HS-27A (cell line): ENCODE measurements around the gene RB1.
"Not testable (repeated sequence)": the region's sequence is repeated elsewhere in the genome, so short reads cannot be mapped to it uniquely, and the experiment has no call there.

Experiments used
- DNase-seq: peaks from one replicate; pipeline ENCODE4 v3.0.0-alpha.2; 2012; ENCODE audit warnings: low read depth, missing footprints

RB1 gene

DNA sequence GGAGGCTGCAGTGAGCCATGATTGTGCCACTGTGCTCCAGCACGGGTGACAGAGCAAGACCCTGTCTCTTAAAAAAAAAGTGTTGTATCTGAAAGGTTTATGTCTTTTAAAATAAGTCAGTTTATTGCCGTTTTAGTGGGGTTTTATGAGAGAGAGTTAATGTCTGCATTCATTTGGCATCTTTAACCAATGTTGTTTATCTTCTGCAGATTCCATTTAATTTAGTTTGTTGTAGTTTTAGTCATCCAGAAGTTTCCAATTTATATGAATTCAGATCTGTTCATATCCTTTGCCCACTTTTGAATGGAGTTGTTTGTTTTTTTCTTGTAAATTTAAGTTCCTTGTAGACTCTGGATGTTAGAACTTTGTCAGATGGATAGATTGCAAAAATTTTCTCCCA, 146.1 kb downstream of the RB1 start:
- DNase-seq = no peak

DNA sequence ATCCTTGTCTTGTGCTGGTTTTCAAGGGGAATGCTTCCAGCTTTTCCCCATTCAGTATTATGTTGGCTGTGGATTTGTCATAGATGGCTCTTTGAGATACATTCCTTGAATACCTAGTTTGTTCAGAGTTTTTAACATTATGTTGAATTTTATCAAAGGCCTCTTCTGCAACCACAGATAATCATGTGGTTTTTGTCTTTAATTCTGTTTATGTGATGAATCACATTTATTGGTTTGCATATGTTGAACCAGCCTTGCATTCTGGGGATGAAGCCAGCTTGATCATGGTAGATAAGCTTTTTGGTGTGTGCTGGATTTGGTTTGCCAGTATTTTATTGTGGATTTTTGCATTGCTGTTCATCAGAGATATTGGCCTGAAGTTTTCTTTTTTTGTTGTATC, 147.6 kb downstream of the RB1 start:
- DNase-seq = not testable (repeated sequence)

- DNase-seq = no peak
Observed at GRCh38 chr13:48456546-48456945, 153.0 kb downstream of the RB1 start.

GRCh38 chr13:48457578-48458242, 154.2 kb downstream of the RB1 start:
- DNase-seq = no peak

DNA sequence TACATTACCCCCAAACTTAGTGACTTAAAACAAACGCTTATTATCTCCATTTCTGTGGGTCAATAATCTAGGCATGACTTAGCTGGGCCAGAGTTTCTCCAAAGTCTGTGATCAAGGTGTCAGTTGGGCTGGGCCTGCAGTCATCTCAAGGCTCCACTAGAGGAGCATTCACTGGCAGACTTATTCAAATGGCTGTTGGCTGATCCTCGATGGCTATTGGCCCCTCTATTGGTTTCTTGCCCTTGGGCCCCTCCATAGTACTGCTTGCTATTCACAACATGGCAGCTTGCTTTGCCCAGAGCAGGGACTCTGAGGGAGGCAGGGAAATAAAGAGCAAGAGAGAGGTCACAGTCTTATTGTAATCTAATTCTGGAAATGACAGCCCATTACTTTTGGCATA, 171.7 kb downstream of the RB1 start:
- DNase-seq = no peak

GRCh38 chr13:48476215-48476614, 172.7 kb downstream of the RB1 start:
- DNase-seq = no peak

DNA sequence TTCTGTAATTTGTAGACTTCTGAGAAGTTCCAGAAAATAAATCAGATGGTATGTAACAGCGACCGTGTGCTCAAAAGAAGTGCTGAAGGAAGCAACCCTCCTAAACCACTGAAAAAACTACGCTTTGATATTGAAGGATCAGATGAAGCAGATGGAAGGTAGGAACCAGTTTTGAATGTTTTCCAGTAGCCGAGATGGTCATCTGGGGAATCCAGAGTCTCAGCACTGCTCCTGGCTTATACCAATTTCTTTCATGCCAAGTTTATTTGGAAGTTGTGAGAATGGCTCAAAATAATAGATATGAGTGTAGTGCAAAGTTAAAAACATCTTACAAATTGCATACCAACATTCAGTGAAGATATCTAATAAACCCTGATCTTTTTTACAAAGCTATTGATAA, 173.1 kb downstream of the RB1 start:
- DNase-seq = no peak

GRCh38 chr13:48477191-48477855, 173.8 kb downstream of the RB1 start:
- DNase-seq = no peak

DNA sequence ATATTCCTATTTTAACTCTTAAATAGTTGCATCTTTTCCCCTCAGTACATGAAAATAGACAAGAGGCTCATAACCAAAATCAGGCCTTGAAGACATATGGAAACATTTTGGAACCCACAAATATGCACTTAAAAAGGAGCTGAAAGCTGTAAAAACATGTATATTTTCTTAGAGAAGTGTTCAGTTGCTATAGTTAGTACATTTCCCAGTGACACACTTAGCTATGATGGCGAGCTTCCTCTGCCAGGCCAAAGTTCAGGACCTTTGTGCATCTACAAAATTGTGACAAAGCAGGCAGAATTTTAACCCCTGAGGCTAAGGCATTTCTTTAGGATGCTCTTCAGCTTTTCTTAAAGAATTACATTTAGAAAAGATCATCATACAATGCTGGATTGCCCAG, 174.8 kb downstream of the RB1 start:
- DNase-seq = no peak

- no peak for DNase-seq
Observed at GRCh38 chr13:48483575-48483974, 180.0 kb downstream of the RB1 start.

GRCh38 chr13:48485432-48485831, 181.9 kb downstream of the RB1 start:
- DNase-seq = no peak

DNA sequence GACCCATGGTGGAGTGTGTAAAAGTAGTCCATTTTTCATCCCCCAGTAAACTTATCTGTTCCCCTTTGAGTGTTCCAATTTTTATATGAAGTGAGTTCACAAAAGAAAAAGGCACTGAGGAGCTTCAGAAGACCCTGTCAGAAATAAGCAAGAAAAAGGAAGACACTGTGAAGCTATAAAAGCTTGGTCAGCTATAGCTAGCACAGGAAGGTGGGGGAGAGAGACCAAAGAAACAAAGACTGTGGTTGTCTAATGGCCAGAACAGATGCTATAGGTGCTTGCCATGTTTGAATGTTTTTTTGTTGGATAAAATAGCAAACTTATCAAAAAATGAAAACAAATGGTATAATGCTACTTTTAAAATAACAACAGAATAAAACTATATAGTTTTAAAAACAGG, 182.8 kb downstream of the RB1 start:
- no peak for DNase-seq

GRCh38 chr13:48486836-48487235, 183.3 kb downstream of the RB1 start:
- DNase-seq = no peak

GRCh38 chr13:48487968-48488367, 184.4 kb downstream of the RB1 start:
- no peak for DNase-seq

GRCh38 chr13:48488995-48489394, 185.4 kb downstream of the RB1 start:
- no peak for DNase-seq

GRCh38 chr13:48489666-48490065, 186.1 kb downstream of the RB1 start:
- no peak for DNase-seq

DNA sequence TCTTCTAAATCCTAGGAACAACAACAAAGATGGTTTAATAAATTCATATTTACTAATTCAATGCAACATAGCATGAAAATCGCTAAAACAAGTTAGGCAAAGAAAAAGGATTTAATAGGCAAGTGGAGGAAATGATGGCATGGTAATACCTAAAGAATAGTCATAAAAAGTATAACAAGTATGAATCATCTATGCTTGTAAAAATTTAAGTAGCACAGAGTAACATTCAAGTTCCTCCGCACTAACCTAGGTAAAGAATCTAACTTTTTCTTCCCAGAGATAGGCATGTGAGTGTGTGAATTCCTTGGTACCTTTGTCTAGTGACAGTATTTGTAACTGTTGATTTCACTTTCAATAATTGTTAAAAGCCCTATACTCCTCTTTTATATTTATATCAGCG, 186.7 kb downstream of the RB1 start:
- DNase-seq = no peak

DNA sequence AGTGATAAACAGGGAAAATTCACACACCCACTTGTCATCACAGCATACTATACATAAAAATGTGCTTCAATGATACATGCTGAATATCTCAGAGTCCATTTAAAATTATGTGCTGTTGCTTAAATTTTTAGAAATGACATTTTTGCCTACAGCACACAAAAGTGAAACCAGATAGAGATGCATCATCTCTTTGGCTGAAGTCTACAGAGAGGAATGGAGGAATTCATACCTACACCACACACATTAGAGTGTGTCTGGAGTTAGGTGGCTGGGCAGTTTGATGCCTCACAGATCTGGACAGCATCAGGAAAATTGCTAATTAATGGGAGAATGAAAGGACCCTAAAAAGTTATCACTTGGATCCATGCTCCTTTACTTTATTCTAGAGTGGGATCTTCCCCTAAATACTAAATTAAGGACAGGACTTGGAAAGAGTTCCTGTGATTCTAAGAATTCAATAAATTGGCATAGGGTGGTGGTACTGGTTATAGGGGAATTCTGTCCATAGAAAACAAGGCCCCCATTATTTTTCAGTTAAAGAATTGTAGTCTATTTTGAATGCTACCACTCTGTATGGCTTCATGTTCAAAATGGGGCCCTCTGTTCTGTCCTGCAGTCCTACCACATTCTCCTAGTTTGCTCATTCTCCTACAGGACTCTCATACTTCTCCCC, 188.0 kb downstream of the RB1 start:
- DNase-seq = no peak

GRCh38 chr13:48492096-48492440, 188.5 kb downstream of the RB1 start:
- no peak for DNase-seq

- no peak for DNase-seq
Observed at GRCh38 chr13:48492470-48493065, 189.0 kb downstream of the RB1 start.

GRCh38 chr13:48493066-48493765, 189.7 kb downstream of the RB1 start:
- no peak for DNase-seq

GRCh38 chr13:48493851-48494250, 190.3 kb downstream of the RB1 start:
- DNase-seq = no peak

DNA sequence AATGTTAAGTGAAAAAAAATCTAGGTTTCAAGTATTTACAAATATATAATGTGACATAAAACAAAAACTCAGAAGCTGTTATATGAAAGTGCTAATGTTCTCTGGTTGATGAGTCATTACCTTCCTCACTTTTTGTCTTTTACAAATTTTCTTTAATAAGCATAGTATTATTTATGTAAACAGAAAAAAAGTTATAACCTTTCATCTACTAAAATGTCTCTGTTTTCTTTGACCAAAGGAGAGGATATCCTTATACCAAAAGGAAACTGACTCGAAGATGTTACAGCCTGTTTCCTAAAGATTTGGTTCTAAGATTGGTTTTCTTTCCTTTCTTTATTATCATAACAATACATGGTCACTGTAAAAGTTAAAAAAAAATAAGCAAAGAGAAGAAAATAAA, 191.3 kb downstream of the RB1 start:
- DNase-seq = no peak
